ENCODE measurements around the gene SNX27. TPM values are rescaled to one million over a fixed set of nuclear protein-coding genes. Genes with fewer than 3 reads are reported as not detected.
A peak's percentile ranks its signal among the peaks of the same experiment; 100 is the strongest.

SNX27 gene
- total and polyA plus RNA-seq, 5 donors from 2014 or later = 10.4 to 25.3 (median 11.8) TPM

DNA sequence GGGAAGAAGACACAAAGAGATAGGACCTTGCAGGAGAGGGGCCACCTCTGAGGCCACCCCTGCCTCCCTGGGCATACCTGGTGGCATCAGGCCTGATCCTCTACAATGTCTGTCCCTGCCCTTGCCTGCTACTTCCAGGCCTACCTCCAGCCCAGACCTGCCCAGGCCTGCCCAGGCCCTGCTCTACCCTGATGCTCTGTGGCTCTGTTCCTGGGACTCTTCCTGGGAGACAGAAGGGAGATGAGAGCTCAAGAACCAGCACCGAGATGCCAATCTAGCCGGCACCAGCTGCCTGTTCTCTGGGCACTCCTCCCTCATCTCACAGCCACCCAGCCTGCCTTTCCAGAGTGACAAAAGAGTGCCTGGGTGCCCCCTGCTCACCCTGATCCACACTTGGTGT is 102.0 kb downstream of the SNX27 start:
- ATAC-seq (ENCODE audit: low read depth in 2 of 2) (no peak), DNase-seq (no peak)
- peaks cover 51% of the 10 kb centered on the region for H3K27me3 Mint-ChIP-seq
- Histone ChIP-seq H3K9me3 (ENCODE audit: control insufficient read depth in 2 of 2, low read length in 2 of 2) (no peaks in the 10 kb centered on the region), H3K27ac (ENCODE audit: insufficient read depth, low read length, poor library complexity, severe bottlenecking) (no peak overlapping the region), H3K27me3 (ENCODE audit: control insufficient read depth, insufficient read depth, low read length) (peaks cover 18% of the 10 kb centered on the region), H3K4me3 (ENCODE audit: low read depth, low read length) (no peak overlapping the region), H3K36me3 (ENCODE audit: control insufficient read depth, insufficient read depth, low read length) (no peaks in the 10 kb centered on the region), H3K4me1 (ENCODE audit: control insufficient read depth, insufficient read depth, low read length, poor library complexity, severe bottlenecking) (peaks cover 10% of the 10 kb centered on the region)
- H3K9me3 Mint-ChIP-seq = peaks cover 0 to 6% (median 0%) of the 10 kb centered on the region in 7 donors
- H3K27ac Mint-ChIP-seq = no peak overlapping the region
- peaks cover 0 to 19% (median 10%) of the 10 kb centered on the region in 4 donors for H3K4me1 Mint-ChIP-seq
- no peaks in the 10 kb centered on the region for H3K36me3 Mint-ChIP-seq
- no peak overlapping the region for H3K4me3 Mint-ChIP-seq

GRCh38 chr1:151714820-151715725 is 103.2 kb downstream of the SNX27 start:
- peaks cover 0 to 21% (median 10%) of the 10 kb centered on the region in 4 donors for H3K4me1 Mint-ChIP-seq
- H3K9me3 Mint-ChIP-seq = peaks cover 0 to 6% (median 0%) of the 10 kb centered on the region in 7 donors
- no peak overlapping the region for H3K4me3 ChIP-seq (ENCODE audit: low read depth, low read length)
- H3K27me3 Mint-ChIP-seq = peaks cover 62% of the 10 kb centered on the region
- H3K4me1 ChIP-seq (ENCODE audit: control insufficient read depth, insufficient read depth, low read length, poor library complexity, severe bottlenecking) = peaks cover 10% of the 10 kb centered on the region
- DNase-seq (no peak), ATAC-seq (ENCODE audit: low read depth in 2 of 2) (no peak)
- H3K27ac ChIP-seq (ENCODE audit: insufficient read depth, low read length, poor library complexity, severe bottlenecking) = no peak overlapping the region
- H3K27ac Mint-ChIP-seq = peak overlapping the region in 1 of 3 donors; percentile 82
- H3K36me3 Mint-ChIP-seq = no peaks in the 10 kb centered on the region
- peaks cover 24% of the 10 kb centered on the region for H3K27me3 ChIP-seq (ENCODE audit: control insufficient read depth, insufficient read depth, low read length)
- H3K4me3 Mint-ChIP-seq = no peak overlapping the region
- no peaks in the 10 kb centered on the region for H3K9me3 ChIP-seq (ENCODE audit: control insufficient read depth in 2 of 2, low read length in 2 of 2)
- H3K36me3 ChIP-seq (ENCODE audit: control insufficient read depth, insufficient read depth, low read length) = no peaks in the 10 kb centered on the region

- H3K36me3 Mint-ChIP-seq = no peaks in the 10 kb centered on the region
- peaks cover 70% of the 10 kb centered on the region for H3K27me3 Mint-ChIP-seq
- ATAC-seq (ENCODE audit: low read depth in 2 of 2) (no peak), DNase-seq (no peak)
- H3K27ac Mint-ChIP-seq = peak overlapping the region in 1 of 3 donors; percentile 82
- Histone ChIP-seq H3K4me1 (ENCODE audit: control insufficient read depth, insufficient read depth, low read length, poor library complexity, severe bottlenecking) (peaks cover 17% of the 10 kb centered on the region), H3K9me3 (ENCODE audit: control insufficient read depth in 2 of 2, low read length in 2 of 2) (no peaks in the 10 kb centered on the region), H3K4me3 (ENCODE audit: low read depth, low read length) (no peak overlapping the region), H3K27me3 (ENCODE audit: control insufficient read depth, insufficient read depth, low read length) (peaks cover 28% of the 10 kb centered on the region), H3K27ac (ENCODE audit: insufficient read depth, low read length, poor library complexity, severe bottlenecking) (no peak overlapping the region), H3K36me3 (ENCODE audit: control insufficient read depth, insufficient read depth, low read length) (no peaks in the 10 kb centered on the region)
- peaks cover 0 to 29% (median 16%) of the 10 kb centered on the region in 4 donors for H3K4me1 Mint-ChIP-seq
- H3K4me3 Mint-ChIP-seq = peak overlapping the region in 1 of 4 donors; percentile 60
- peaks cover 0 to 6% (median 0%) of the 10 kb centered on the region in 7 donors for H3K9me3 Mint-ChIP-seq
These were observed 104.0 kb downstream of the SNX27 start for GRCh38 chr1:151715726-151716404.

GRCh38 chr1:151716405-151716762 is 104.5 kb downstream of the SNX27 start:
- Histone ChIP-seq H3K9me3 (ENCODE audit: control insufficient read depth in 2 of 2, low read length in 2 of 2) (no peaks in the 10 kb centered on the region), H3K4me1 (ENCODE audit: control insufficient read depth, insufficient read depth, low read length, poor library complexity, severe bottlenecking) (peaks cover 22% of the 10 kb centered on the region), H3K27ac (ENCODE audit: insufficient read depth, low read length, poor library complexity, severe bottlenecking) (no peak overlapping the region), H3K27me3 (ENCODE audit: control insufficient read depth, insufficient read depth, low read length) (peaks cover 31% of the 10 kb centered on the region), H3K4me3 (ENCODE audit: low read depth, low read length) (no peak overlapping the region), H3K36me3 (ENCODE audit: control insufficient read depth, insufficient read depth, low read length) (no peaks in the 10 kb centered on the region)
- Mint-ChIP-seq H3K36me3 (no peaks in the 10 kb centered on the region), H3K9me3 (peaks cover 0 to 6% (median 0%) of the 10 kb centered on the region in 7 donors), H3K27ac (no peak overlapping the region), H3K4me3 (no peak overlapping the region), H3K27me3 (peaks cover 72% of the 10 kb centered on the region), H3K4me1 (peaks cover 0 to 33% (median 16%) of the 10 kb centered on the region in 4 donors)
- DNase-seq (no peak), ATAC-seq (ENCODE audit: low read depth in 2 of 2) (no peak)

DNA sequence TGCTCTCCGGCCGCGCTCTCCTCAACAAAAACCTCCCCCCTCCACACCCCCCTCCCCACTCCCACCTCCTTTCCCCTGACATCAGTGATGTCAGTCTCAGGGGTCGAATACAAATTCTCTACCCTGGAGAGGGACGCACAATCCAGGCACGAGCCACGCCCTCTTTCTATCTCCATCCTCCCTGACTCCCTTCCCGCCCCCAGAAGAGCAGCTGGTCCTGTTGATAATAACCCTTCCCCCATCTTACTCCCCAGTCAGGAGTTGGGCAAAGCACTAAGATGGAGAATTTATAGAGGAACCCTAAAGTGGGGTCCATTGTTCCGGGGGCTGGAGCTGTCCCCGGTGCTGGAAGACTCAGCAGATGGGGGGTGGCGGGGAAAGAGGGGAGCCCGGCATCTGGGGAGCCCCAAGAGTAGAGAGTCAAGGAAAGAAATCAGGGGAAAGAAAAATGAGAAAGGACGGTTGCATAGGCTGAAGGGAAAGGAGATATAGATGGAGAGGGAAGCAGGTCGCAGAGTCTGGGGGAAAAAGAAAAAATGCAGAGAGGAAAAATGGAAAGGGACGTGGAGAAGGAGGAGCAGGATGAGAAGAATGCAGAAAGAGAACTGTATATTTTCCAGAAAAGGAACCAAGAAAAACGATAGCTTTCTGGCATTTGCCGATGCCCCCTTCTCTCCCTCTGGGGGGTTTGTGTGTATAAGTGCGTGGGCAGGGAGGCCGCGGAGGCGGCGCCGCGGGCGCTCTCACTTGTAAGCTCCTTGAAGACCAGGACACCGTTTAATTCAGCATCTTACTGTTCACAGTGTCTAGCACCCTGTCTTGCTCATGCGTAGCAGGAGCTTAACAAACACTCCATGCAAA is 105.2 kb downstream of the SNX27 start, which contains the start of gene CELF3:
TSS of gene CELF3 (minus strand) at position 33 of the 861 bp plus-strand sequence. CDS start 783 bp downstream, outside the sequence.
- DNase-seq (peak in 1 of 3 donors; percentile 33), ATAC-seq (ENCODE audit: low read depth in 2 of 2) (no peak)
- H3K27ac Mint-ChIP-seq = no peak within 1 kb of the TSS

GRCh38 chr1:151718011-151718431 is 106.2 kb downstream of the SNX27 start:
- Mint-ChIP-seq H3K36me3 (no peaks in the 10 kb centered on the region), H3K9me3 (peaks cover 0 to 6% (median 0%) of the 10 kb centered on the region in 7 donors), H3K27me3 (peaks cover 85% of the 10 kb centered on the region), H3K4me1 (peaks cover 0 to 41% (median 16%) of the 10 kb centered on the region in 4 donors), H3K27ac (no peak overlapping the region), H3K4me3 (peak overlapping the region in 1 of 4 donors; percentile 22)
- peaks cover 30% of the 10 kb centered on the region for H3K4me1 ChIP-seq (ENCODE audit: control insufficient read depth, insufficient read depth, low read length, poor library complexity, severe bottlenecking)
- H3K9me3 ChIP-seq (ENCODE audit: control insufficient read depth in 2 of 2, low read length in 2 of 2) = no peaks in the 10 kb centered on the region
- H3K27ac ChIP-seq (ENCODE audit: insufficient read depth, low read length, poor library complexity, severe bottlenecking) = no peak overlapping the region
- ATAC-seq (ENCODE audit: low read depth in 2 of 2) (no peak), DNase-seq (no peak)
- no peak overlapping the region for H3K4me3 ChIP-seq (ENCODE audit: low read depth, low read length)
- H3K27me3 ChIP-seq (ENCODE audit: control insufficient read depth, insufficient read depth, low read length) = peaks cover 42% of the 10 kb centered on the region
- no peaks in the 10 kb centered on the region for H3K36me3 ChIP-seq (ENCODE audit: control insufficient read depth, insufficient read depth, low read length)

More for the DNA sequence above, 105.2 kb downstream of the SNX27 start, which contains the start of gene CELF3:
- Histone ChIP-seq H3K4me3 (ENCODE audit: low read depth, low read length) (no peak within 1 kb of the TSS), H3K4me1 (ENCODE audit: control insufficient read depth, insufficient read depth, low read length, poor library complexity, severe bottlenecking) (peaks cover 29% of the 10 kb centered on the region), H3K36me3 (ENCODE audit: control insufficient read depth, insufficient read depth, low read length) (no peaks in the 10 kb centered on the region), H3K27me3 (ENCODE audit: control insufficient read depth, insufficient read depth, low read length) (peaks cover 34% of the 10 kb centered on the region), H3K9me3 (ENCODE audit: control insufficient read depth in 2 of 2, low read length in 2 of 2) (no peaks in the 10 kb centered on the region), H3K27ac (ENCODE audit: insufficient read depth, low read length, poor library complexity, severe bottlenecking) (no peak within 1 kb of the TSS)
- Mint-ChIP-seq H3K36me3 (no peaks in the 10 kb centered on the region), H3K9me3 (peaks cover 0 to 6% (median 0%) of the 10 kb centered on the region in 7 donors), H3K27me3 (peaks cover 75% of the 10 kb centered on the region), H3K4me3 (peak within 1 kb of the TSS in 3 of 4 donors; percentile 24 to 60 (median 57)), H3K4me1 (peaks cover 0 to 39% (median 16%) of the 10 kb centered on the region in 4 donors)

- peaks cover 42% of the 10 kb centered on the region for H3K27me3 ChIP-seq (ENCODE audit: control insufficient read depth, insufficient read depth, low read length)
- Mint-ChIP-seq H3K4me3 (no peak overlapping the region), H3K27ac (no peak overlapping the region)
These were observed 106.8 kb downstream of the SNX27 start for GRCh38 chr1:151718666-151719065.

More at GRCh38 chr1:151718666-151719065, 106.8 kb downstream of the SNX27 start:
- no peaks in the 10 kb centered on the region for H3K36me3 ChIP-seq (ENCODE audit: control insufficient read depth, insufficient read depth, low read length)
- H3K4me3 ChIP-seq (ENCODE audit: low read depth, low read length) = no peak overlapping the region
- Mint-ChIP-seq H3K9me3 (peaks cover 0 to 6% (median 0%) of the 10 kb centered on the region in 7 donors), H3K27me3 (peaks cover 89% of the 10 kb centered on the region), H3K36me3 (no peaks in the 10 kb centered on the region), H3K4me1 (peaks cover 0 to 41% (median 16%) of the 10 kb centered on the region in 4 donors)
- no peaks in the 10 kb centered on the region for H3K9me3 ChIP-seq (ENCODE audit: control insufficient read depth in 2 of 2, low read length in 2 of 2)
- no peak for DNase-seq
- ATAC-seq (ENCODE audit: low read depth in 2 of 2) = no peak
- H3K4me1 ChIP-seq (ENCODE audit: control insufficient read depth, insufficient read depth, low read length, poor library complexity, severe bottlenecking) = peaks cover 30% of the 10 kb centered on the region
- H3K27ac ChIP-seq (ENCODE audit: insufficient read depth, low read length, poor library complexity, severe bottlenecking) = no peak overlapping the region

Measured in CD4-positive, CD25-positive, alpha-beta regulatory T cell (primary cell).